ENCODE results near the gene HOXD12.
A peak's percentile ranks its signal among the peaks of the same experiment; 100 is the strongest.

The HOXD12 gene

DNA sequence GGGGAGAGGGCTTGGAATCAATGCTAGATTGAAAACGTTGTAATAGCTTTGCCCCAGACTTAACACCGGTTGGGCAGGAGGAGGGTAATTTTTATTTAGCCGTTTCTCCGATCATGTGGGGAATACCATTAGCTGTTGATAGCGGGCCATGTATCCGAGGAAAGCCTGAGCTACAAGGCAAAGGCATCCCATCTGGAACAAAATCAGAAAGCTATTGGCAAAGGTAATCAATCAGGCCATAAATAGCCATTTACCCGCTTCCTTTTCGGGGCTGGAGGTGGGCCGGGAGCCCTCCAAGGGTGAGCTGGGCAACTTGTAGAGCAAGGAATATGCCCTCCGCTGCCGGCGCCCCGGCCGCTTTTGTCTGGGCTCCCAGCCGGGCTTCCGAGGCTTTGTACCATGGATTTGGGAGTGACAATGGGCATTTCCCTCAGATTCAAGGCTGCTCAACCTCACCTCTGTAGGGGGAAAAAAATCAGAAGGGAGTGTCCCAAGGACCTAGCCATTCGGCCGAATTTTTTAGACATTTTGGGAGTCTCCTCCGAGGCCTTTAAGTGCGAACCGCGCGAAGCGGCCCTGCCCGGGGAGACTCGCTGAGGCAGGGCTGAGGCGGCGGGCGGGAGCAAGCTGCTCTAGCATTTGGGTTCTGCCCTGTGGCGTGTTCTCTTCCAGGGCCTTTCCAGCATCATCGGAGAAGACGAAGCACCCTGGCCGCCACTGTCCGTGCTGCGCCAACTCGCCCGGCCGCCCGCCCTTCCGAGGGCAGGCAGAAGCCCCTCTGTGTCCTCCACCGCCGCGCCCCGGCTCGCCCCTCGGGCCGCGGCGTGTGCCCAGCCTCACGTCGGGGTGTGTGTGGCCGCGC lies 21.8 kb downstream of the HOXD12 start:
- no peak for DNase-seq (ENCODE audit: low spot score)

GRCh38 chr2:176122052-176122682 lies 22.6 kb downstream of the HOXD12 start:
- no peak for DNase-seq (ENCODE audit: low spot score)

- no peak for DNase-seq (ENCODE audit: low spot score)
Measured at GRCh38 chr2:176122683-176123410, 23.3 kb downstream of the HOXD12 start, which contains the start of gene HOXD9. HOXD9 (plus strand) TSS chr2:176122719; CDS start chr2:176122769, 50 bp downstream.

GRCh38 chr2:176123411-176124109 lies 24.0 kb downstream of the HOXD12 start:
- DNase-seq (ENCODE audit: low spot score): no peak

DNA sequence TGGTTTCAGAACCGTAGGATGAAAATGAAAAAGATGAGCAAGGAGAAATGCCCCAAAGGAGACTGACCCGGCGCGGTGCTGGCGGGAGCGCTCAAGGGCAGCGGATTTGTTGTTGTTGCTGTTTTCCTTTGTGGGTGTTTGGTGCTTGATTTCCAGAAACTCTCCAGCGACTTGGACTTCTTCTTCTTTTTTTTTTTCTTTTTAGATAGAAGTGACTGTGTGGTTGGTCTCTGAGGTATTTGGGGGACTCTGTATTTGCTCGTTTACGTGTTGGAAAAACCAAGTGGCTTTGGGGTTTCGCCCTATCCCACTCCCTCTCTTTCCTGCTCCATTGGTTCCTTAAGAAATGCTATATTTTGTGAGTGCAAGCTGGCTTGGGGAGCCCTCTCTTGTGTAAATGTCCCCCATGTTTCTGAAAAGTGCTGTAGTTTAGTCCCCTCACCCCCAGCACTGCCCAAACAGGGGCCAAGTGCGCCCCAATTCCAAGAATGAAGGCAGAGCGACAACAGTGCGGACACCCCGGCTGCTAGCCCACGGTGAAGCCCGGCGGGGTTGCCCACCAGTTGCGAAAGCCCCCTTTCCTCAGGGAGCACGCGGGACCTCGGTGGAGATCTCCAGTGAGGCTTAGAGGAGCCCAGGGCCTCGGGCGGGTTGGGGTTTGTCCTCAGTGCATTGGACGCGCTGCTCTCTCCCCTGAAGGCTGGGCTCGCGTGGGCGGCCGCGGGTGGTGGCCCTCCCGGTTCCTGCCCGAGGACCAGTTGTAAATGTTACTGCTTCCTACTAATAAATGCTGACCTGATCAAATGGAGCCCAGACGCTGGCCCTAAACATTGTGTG lies 24.7 kb downstream of the HOXD12 start:
- no peak for DNase-seq (ENCODE audit: low spot score)

- DNase-seq (ENCODE audit: low spot score): no peak
Measured at GRCh38 chr2:176124947-176125771, 25.6 kb downstream of the HOXD12 start.

DNA sequence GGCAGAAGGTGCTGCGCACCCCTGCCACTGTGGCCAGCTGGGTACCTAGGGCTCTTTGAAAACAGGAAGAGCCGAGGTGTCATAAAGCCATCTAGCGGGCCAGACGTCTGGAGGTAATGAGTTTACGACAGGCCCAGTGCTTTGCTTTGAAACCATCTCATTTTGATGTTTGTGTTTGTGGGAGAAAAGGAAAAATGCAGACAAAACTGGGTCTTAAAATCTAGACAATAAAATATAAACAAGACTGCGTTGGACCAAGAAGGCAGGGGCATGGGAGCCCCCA lies 26.1 kb downstream of the HOXD12 start:
- no peak for DNase-seq (ENCODE audit: low spot score)

DNA sequence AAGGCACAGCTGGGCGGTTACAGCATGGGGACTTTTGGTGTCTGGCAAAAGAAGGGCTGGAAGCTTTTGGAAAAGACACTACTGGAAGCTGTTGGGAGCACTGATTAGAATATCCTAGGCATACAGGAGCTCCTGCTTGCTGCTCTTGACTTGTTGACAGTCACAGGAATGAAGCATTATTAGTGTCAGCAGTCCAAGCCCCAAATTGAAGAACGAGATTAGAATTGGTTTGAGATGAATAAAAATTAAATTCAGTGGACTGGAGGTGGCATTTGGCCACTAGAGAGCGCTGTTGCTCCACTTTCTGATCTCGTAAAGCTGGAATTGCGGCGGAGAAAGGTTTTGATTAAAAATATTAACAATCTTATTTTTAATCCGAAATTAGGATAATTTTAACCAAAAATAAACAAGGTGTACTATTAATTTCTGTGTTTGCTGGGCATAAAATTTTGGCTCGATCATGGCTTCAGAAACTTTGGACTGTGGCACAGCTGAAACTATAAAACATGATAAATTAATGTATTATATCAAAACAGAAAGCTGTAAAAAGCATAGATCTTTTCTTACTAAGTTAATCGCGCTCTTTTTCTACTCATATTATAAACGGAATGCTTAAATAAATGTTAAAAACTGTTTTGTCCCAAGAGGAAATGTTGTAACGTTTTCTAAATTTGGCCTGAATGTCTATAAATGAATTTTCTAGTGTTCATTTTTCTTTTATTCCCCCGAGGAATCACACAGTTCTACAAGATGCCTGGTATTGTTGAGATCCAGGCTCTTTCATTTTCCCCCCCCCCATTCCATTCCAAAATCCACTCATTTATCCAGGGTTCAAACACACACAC lies 27.6 kb downstream of the HOXD12 start:
- DNase-seq (ENCODE audit: low spot score): peak; percentile 65

DNA sequence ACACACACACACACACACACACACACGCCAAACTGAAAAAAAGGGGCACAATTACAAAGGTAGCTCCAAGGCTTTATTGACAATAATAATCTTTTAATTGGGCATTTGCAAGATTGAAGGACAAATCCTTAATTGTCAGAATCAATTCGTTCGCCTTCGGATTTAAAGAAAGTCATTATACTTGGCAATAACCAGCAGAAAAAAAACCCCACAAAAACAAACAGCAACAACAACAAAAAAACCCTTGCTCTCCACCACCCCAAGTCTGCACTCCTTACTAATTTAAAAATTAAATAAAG lies 28.1 kb downstream of the HOXD12 start:
- no peak for DNase-seq (ENCODE audit: low spot score)

- no peak for DNase-seq (ENCODE audit: low spot score)
Measured at GRCh38 chr2:176128172-176128981, 28.8 kb downstream of the HOXD12 start.

DNA sequence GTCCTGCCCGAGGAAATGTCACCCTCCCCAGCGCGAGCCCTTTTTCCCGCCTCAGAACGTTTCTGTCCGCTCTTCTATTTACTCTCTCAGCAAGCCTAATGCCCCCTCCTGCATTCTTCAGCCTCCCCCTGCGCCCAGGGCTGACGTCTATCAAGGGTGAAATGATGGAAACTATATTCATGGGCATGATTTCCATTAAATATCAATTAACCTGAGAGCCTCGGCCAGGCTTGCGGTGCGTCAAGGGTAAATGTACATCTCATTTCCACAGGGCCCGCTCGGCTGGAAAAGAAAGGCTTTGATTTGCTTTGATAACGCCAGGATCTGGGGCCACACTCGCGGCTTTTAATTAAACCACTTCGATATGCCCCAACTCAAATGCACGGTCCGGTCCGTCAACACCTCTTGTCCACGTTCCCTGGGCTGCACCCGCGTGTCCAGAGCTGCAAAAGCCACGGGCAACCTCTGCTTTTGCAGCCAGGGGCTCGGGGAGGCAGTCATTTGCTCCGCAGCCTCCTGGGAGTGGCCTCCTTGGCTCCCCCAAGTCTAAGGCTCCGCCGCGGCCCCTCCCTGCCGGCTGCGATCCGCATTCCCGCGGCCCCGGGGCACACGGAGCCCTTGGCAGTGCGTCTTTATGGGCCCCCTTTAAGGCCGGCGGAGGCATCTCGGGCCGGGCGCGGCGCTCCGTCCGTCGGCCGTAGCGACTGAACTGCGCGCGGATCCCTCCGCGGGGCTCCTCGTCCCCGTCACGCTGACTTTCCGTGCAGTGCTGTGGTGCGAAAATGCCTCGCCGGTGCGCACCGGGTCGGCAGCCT lies 29.6 kb downstream of the HOXD12 start, which contains the start of gene HOXD8:
TSS of gene HOXD8 (plus strand) at position 724 of the 815 bp plus-strand sequence. CDS start 662 bp downstream, outside the sequence.
- DNase-seq (ENCODE audit: low spot score): no peak

DNA sequence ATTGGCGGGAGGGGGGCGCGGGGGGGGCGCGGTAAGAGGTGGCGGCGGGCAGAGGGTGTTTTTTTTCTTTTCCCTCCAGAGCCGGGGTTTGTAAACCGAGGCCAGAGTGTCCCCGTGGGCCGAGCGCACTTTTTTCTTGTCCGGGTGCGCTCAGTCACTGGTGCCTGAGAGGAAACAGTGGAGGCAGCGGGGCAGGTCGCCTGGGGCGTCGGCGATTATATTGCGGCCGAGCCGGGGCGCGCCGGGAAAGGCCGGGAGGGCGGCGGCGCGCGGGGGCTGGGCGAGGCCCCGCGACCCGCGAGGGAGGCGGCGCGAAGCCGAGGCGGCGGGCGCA lies 30.2 kb downstream of the HOXD12 start:
- DNase-seq (ENCODE audit: low spot score): no peak

- no peak for DNase-seq (ENCODE audit: low spot score)
Measured at GRCh38 chr2:176130147-176130956, 30.8 kb downstream of the HOXD12 start.

- DNase-seq (ENCODE audit: low spot score): no peak
Measured at GRCh38 chr2:176130957-176131847, 31.6 kb downstream of the HOXD12 start.

DNA sequence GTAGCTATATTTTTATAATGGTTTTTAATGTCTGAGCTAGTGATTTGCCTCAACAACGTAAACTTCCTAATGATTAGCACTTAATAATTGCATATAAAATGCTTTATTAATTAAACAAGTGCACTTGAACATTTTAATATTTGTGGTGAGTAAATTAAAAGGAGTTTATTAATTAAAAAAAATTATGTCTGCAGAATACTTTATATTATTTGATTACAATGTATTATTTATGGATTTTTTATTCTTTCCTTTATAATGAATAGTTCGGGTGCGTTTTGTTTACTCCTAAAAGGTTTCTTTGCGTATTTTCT lies 32.2 kb downstream of the HOXD12 start:
- no peak for DNase-seq (ENCODE audit: low spot score)
